NCI-H146 treated with DMSO at 0.1 percent for 48 hours (cell line): Measurements from ENCODE around the gene AEN.
"Not testable (repeated sequence)": the region's sequence is repeated elsewhere in the genome, so short reads cannot be mapped to it uniquely, and the experiment has no call there.

ENCODE experiments used
- DNase-seq: peaks from one replicate; lab custom pipeline; 2025; ENCODE audit not compliant: unreplicated experiment; lab: John Stamatoyannopoulos, UW

AEN gene

DNA sequence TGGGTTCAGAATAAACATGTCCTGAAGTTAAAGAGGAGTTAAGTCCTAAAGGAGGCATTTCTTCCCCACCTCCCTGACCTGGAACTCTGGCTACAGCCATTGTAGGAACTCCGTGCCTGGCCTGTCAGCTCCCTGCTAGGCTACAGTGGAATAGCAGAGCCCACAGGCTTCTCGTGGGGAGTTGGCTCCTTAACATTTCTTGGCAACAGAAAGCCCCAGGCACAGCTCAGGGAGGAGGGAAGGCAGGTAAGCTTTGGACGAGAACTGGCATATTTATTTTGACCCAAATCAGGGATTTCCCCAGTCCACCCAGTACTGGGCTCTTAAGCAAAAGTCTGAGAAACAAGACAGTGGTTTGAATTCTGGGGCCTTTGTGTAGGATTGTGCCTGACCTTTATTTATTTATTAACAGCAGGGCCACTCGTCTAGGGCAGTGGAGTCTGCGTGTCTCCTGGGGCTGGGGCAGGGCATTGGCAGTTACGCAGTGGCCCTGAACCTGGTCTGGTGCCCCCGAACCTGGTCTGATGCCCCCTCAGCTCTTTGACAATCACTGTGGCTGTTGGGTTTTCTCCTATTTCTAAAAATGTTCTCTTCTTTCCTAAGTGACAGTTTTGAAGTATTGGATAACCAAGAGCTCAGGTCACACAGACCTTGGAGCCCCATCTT lies 9.8 kb downstream of the AEN start:
- DNase-seq: no peak

DNA sequence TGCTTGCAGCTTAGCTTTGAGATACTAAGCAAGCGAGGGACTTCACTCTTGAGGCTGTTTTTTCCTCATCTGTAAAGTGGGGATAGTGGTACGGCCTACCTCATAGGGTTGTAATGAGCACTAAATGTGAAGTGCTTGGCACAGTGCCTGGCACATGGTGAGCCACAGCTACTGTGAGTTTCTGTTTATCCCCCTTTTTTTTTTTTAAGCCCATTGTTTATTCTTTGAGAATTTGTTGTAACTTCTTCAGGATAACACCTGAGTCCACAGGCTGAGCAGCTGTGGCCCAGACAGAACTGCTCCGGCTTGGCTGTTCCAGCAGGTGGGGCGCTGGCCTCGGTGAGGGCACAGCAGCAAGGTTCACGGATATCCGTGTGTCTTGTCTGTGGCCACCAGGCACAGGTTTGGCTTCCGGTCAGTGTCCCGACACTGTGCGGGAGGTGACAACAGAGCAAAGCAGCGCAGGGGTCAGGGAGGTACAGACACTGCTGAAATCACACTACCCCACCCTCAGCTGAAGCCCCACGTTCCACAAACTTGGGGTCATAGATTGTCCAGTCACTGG lies 10.4 kb downstream of the AEN start:
- no peak for DNase-seq

DNA sequence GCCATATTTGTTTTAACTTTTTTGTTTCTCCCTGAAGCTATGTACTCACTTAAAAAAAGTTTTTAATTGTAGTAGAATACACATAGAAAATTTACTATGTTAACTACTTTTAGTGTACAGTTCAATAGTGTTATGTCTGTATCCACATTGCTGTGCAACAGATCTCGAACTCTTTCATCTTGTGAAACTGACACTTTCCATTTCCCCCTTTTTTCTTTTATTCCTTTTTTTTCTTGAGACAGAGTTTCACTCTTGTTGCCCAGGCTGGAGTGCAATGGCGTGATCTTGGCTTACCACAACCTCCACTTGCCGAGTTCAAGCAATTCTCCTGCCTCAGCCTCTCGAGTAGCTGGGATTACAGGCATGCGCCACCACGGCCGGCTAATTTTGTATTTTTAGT lies 11.7 kb downstream of the AEN start:
- not testable (repeated sequence) for DNase-seq

DNA sequence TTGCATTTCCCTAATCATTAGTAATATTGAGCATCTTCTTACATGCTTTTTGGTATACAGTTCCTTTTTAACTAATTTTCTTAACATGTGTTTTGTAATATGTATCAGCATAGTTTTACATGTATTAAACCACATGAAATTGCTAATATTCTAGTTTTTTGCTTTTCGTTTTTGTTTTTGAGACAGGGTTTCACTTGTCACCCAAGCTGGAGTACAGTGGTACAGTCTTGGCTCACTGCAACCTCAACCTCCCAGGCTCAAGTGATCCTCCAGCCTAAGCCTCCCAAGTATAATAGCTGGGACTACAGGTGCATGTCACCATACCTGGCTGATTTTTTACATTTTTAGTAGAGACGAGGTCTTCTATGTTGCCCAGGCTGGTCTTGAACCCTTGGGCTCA lies 13.3 kb downstream of the AEN start:
- no peak for DNase-seq

DNA sequence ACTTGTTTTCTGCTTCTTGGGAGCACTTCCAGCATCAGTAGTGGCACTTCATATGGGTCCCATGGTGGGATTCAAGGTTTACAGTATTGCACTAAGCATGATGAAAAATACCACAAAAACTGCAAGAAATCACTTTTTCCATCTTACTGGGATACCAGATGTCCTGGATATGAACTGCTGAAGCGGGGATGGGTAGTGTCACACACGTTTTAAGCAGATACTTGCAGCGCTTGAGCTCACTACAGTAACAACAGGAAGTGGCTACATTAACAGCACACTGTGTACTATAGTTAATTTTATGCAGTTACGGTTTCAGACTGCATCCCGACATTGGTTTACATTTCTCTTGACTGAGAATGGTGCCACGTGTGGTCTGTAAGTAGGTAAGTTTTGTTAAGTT lies 14.2 kb downstream of the AEN start:
- no peak for DNase-seq

DNA sequence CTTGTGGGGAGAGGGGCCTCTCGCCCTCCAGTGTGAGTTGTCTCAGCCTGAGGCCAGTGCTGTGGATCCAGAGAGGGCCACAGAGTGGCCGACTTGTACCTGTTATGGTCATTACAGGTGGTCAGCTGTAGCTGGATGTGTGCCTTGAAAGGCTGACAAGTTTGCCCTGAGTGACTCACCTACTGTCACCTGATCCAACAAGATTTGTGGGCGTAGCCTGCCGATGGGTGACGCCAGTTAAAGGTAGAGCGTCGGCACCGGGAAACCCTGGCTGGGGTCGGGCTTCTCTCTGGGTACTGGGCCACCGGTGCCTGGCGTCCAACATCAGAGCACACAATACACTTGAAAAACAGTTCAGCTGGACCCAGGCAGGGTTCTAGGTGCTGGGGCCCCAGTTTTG lies 14.9 kb downstream of the AEN start:
- DNase-seq: no peak

DNA sequence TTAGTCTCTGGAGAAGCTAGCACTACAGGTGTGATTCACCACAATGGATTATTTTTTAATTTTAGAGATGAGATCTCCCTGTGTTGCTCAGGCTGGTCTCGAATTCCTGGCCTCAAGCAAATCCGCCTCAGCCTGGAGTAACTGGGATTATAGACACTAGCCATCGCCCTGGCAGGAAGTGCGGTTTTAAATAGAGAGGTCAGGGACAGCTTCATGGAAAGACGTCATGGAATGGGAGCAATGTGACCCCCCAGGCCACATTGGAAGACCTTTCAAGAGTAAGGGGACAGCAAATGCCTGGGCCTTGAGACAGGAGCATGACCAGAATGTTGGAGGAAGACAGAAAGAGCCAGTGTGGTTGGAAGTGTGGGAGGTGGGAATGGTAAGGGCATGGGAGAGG lies 15.5 kb downstream of the AEN start:
- no peak for DNase-seq

DNA sequence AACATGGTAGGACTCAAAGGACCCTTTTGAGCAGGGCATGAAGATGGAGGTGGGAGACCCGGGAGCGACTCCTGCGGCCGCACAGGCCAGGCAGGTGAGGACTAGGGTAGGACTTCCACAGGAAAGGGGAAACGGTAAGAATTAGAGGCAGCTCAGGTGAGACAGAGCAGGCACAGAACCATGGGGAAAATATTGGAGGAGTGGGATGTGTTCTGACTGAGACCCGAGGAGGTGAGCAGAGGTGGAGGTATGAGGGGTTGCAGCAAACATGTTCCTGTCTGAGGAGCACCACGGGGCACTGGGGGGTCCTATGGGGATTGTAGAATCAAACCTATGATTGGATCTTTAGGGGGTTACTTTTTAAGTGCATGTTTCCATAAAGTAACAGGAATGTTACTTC lies 16.3 kb downstream of the AEN start:
- DNase-seq: no peak

DNA sequence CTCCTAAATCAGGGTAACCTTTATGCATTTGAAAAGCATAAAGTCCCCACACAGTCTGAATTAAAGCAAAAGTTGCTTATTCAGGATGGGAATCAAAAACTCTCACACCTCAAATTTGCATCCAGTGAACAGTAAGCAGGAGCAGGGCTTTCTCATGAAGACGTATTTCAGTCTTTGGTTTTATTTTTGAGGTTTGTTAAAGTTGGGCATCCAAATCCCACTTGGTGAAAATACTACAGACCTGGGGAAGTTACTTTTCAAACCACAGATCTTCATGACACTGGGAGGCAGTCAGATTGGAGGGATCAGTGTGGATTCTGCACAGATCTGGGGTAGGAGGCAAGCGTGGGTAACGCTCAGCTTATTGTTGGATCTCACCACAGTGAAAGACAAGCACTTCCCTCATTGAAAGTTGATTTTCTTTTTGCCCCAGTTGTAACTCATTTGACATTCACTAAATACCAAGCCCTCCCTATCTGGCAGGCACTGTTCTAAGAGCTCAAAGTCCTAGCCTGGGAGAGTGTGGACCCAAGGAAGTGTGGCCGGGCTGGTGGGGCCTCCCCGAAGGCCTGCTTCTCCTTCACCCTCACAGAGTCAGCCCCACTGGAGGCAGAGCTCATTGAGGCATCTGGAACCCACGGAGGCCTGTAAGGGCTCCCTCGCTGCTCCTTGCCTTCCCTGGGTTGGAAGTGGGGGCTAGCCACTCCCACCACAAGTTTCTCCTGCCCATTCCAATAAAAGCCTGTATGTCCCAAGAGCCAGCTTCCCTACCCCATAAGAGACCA lies 16.9 kb downstream of the AEN start:
- DNase-seq: no peak

DNA sequence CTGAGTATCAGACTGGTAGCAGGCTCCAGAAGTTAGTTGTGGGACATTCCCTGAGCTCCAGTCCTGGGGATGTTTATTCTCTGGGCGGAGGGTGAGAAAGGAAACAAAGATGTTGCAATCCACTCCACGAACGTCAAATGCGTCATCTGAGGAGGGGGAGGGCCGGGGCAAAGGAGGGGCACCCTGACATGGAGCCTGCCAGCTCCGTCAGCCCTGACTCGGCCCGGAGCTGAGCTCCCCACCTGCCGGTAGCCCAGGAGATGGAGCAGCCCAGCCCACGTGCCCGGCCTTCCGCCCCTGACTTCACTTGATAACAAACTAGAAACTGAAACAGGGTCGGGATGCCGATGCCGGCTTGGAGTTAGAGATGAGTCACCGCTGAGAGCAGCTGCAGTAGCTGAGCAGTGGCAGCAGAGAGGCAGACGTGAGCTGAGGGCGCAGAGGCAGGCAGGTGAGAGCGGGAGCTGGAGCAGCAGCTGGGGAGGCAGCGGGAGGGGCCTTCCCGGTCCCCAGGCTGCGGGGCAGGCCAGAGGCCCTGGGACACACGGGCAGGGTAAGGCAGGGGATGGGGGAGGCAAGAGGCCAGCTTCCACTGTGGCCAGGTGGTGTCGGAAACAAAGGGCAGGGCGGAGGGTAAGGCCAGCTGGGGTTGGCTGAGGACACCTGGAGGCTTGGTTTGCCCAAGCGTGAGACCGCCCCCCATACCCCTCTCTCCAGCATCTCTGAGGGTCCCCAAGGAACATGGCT lies 17.7 kb downstream of the AEN start, which contains the start of gene ISG20:
Gene ISG20 (plus strand): TSS at position 391 of the 747 bp plus-strand sequence. CDS start 351 bp downstream, at position 742.
- DNase-seq: peak; percentile 73

DNA sequence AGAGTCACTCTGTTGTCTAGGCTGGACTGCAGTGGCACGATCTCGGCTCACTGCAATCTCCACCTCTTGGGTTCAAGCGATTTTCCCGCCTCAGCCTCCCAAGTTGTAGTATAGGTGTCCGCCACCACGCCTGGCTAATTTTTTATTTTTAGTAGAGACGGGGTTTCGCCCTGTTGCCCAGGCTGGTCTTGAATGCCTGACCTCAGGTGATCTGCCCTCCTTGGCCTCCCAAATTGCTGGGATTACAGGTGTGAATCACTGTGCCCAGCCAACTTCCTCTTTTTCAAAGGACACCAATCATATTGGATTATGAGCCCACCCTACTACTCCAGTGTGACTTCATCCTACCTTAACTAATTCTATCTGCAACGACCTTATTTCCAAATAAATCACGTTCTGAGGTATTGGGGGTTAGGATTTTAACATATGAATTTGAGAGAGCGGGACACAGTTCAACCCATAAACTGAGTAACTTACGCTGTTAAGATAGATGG lies 20.9 kb downstream of the AEN start:
- no peak for DNase-seq

DNA sequence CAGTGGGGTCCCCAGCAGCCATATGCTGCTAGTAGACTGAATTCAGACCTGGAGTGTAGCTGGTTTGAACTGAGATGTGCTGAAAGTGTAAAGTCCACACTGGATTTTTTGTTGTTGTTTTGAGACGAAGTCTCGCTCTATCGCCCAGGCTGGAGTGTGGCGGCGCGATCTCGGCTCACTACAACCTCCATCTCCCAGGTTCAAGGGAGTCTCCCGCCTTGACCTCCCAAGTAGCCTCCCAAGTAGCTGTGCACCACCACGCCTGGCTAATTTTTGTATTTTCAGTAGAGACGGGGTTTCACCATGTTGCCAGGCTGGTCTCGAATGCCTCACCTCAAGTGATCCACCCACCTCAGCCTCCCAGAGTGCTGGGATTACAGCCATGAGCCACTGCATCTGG lies 21.4 kb downstream of the AEN start:
- DNase-seq: not testable (repeated sequence)

DNA sequence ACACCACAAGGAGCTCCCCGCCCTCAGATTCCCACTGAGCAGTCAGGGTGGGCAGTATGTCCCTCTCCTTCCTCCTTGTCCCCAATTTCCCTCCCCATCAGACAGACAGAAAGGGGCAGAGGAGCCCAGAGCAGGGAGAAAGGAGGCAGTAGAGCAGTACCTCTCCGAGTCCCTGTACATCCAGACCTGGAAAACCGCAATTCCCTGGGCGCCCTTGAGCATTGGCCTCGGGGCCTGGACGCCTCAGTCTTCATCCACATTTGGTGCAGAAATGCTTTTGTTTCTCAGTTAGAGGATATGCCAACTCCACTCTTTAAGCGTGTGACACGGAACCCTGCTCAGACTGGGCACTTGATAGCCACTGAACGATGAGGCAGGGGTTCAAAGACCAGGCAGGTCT lies 23.6 kb downstream of the AEN start:
- DNase-seq: no peak

DNA sequence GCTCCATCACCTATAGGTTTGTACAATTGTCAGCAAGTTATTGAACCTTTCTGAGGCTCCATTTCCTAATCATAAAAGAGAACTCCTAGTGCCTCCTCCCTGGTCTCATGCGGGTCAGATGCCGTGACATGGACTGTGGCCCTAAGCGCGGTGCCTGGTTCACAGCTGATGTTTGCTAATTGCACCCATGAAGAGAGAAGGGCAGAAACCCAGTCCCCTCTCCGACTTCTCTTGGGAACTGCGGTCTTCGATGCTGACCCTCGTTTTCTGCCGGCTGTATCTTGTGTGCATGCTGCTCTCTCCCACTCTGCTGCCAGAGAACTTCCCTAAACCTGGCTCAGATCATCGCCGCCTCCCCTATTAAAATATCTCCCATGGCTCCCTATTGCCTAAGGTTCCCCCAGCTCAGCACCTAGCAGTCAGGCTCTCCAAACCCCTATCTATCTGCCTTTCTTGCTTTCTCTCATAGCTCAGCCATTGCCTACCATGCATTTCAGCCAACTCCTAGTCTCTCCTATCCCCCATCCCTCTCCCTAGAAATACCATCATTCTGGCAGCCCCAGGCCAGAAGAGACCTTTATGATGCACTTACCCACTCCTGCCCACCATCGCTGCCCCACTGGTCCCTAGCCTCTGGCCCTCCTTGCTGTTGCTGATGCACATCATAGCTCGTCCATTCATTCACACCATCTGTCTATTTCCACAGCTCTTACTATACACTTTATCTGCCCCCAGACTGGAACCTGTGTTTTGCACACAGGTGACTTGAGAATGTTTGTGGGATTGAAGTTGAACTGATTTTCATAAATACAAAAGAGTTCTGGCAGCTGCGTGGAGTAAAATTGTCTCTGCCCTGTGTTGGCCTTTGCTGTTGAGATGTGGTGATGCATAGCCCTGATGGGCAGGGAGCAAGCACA lies 24.3 kb downstream of the AEN start:
- no peak for DNase-seq

DNA sequence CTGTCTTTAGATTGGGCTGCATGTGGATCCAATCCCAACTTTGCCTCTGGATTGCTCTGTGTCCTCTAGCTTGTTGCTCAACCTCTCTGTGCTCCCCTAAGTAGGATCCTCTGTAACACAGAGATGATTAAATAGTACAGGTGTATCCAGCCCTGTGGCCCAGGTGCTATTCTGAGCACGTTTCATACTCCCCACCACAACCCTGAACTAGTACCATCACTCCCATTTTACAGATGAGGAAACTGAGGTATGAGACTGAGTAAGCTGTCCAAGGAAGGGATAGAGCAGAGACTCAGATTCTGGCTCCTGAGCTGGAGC lies 24.9 kb downstream of the AEN start:
- no peak for DNase-seq

DNA sequence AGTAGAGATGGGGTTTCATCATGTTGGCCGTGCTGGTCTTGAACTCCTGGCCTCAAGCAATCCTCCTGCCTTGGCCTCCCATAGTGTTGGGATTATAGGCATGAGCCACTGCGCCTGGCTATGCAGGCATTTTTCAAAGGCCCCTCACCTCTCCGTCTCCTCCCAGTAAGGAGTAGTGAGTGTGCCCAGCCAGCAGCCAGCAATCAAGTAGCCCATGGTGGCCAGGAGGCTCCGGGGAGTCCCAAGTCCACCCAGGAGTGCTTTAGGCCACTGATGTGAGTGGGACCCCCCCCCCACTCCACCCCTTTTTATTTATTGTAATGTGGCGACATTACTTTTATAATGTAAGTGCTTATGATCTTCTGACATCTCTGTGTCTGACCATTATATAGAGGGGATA lies 25.8 kb downstream of the AEN start:
- no peak for DNase-seq

DNA sequence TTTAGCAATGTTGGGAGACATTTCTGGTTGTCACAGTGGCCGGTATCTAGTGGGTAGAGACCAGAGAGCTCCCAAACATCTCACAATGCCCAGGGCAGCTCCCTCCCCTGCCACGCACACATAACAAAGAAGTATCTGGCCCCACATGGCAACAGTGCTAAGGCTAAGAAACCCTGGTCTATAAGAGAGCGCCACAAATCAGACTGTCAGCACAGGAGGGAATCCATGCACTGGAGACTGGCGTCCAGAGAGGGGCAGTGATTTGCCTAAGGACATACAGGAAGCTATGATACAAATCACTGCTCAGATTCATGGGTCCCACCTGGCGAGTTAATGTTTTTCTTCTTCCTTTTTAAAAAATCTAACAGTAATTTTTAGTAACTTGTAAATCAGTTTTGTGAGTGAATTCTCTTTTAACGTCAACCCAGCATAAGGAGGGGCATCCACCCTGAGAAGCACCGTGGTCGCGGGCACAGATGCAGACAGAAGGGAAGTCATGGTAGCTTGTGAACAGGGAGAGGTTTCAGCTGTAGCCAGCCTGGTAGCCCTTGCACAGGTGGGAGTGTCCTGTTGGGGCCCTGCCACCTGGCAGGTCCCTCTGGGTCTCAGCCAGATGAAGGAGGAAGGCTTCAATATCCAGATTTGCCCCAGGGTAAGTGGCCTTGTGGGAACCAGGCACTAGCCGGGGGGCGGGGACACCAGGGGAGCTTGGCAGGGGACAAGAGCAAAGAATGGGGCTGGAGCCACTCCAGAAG lies 26.4 kb downstream of the AEN start:
- DNase-seq: no peak

DNA sequence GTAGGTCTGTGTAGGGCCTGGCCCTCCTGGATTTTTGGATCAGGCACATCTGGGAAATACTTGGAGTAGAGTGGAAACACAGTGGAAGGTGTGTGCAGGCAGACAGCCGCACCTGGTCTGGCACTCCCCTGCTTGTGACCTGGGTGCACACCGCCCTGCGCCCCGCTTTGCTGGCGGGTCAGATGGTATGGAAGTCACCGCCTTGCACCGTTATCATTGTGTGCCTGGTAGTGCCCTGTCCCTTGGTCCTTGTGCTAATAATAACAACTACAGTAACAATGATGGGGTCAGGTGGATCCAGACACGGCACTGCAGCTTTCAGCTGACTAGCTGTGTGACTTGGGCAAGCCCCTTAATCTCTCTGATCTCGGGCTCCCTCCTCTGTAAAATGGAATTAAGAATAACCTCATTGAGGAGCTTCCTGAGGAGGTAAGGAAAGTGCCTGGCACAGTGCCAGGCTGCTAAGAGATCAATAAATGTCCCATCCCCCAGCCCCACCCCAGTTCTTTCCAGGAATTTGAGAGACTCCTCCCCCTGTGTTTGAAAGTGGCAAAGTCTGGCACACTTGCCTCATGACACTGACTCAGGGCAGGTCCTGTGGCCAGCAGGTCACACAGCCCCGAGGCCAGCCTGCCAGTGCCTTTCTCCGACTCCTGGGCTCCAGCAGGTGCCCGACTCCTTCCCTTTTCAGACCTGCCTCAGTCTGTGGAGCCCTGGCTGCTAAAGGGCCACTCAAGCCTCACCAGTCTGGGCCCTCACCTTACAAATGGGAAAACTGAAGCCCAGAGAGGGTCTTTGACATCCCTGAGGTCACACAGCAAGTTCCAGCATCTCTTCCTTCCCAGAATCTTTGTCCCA lies 27.4 kb downstream of the AEN start:
- no peak for DNase-seq

DNA sequence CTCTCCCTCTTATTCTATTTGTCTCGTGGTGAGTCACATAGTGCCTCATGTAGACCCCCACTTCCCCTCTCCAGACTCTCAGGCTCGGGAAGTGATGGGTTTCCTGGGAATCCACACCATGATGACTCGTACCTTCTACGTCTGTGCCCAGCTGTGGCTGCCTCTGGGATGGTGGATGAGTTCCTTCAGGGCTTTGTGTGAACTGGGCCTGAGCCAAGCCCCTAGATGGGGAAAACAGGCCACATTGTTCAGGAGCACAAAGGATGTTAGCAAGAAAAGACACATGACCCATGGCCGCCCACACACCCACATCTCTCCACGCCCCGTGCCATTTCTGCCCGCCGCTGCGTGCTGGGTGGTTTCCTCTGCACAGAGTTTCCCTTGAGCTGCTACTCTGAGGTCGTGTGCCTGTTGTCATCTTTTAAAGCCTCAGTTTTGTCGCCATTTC lies 28.2 kb downstream of the AEN start:
- no peak for DNase-seq
